ENCODE measurements around the gene RNU4-1. TPM values are rescaled to one million over a fixed set of nuclear protein-coding genes. Genes with fewer than 3 reads are reported as not detected.

Gene RNU4-1
- total and polyA plus RNA-seq, 2 donors from 2014 or later = 3,016 TPM; not detected in 1

GRCh38 chr12:120267736-120268135 is 25.3 kb downstream of the RNU4-1 start:
- no peak for TF ChIP-seq CTCF (IDR thresholded peaks at IDR 0.05; ENCODE audit: borderline replicate concordance, extremely low read depth, insufficient read depth)
- no peak overlapping the region for H3K9ac ChIP-seq (ENCODE audit: low read length in 3 of 3)
- intact Hi-C loops (cut with DNase I) = no loop called here
- no peaks in the 10 kb centered on the region for H3K36me3 ChIP-seq (ENCODE audit: control insufficient read depth in 2 of 3, insufficient read depth in 3 of 3, low read length in 3 of 3)
- no peak overlapping the region for H3K4me3 ChIP-seq (ENCODE audit: low read length in 3 of 3)
- no peaks in the 10 kb centered on the region for H3K9me3 ChIP-seq (ENCODE audit: control insufficient read depth in 2 of 3, insufficient read depth in 1 of 3, low read length in 3 of 3)
- peaks cover 5 to 20% (median 19%) of the 10 kb centered on the region in 3 donors for H3K4me1 ChIP-seq (ENCODE audit: control insufficient read depth in 2 of 3, insufficient read depth in 2 of 3, low read depth in 1 of 3, low read length in 3 of 3)
- peak overlapping the region in 1 of 2 donors; percentile 28 for H3K27ac ChIP-seq (ENCODE audit: low read depth in 2 of 2, low read length in 2 of 2)
- H3K27me3 ChIP-seq (ENCODE audit: control insufficient read depth, insufficient read depth, low read length) = no peaks in the 10 kb centered on the region
- DNase-seq (peak in 1 of 5 donors; percentile 60), FAIRE-seq (no peak)

- H3K36me3 ChIP-seq (ENCODE audit: control insufficient read depth in 2 of 3, insufficient read depth in 3 of 3, low read length in 3 of 3) = no peaks in the 10 kb centered on the region
- intact Hi-C loops (cut with DNase I) = no loop called here
- no peak for FAIRE-seq
- peaks cover 7 to 34% (median 32%) of the 10 kb centered on the region in 3 donors for H3K4me1 ChIP-seq (ENCODE audit: control insufficient read depth in 2 of 3, insufficient read depth in 2 of 3, low read depth in 1 of 3, low read length in 3 of 3)
- H3K27me3 ChIP-seq (ENCODE audit: control insufficient read depth, insufficient read depth, low read length) = no peaks in the 10 kb centered on the region
- no peak overlapping the region for H3K9ac ChIP-seq (ENCODE audit: low read length in 3 of 3)
- H3K9me3 ChIP-seq (ENCODE audit: control insufficient read depth in 2 of 3, insufficient read depth in 1 of 3, low read length in 3 of 3) = no peaks in the 10 kb centered on the region
- no peak for DNase-seq
- no peak for TF ChIP-seq CTCF (IDR thresholded peaks at IDR 0.05; ENCODE audit: borderline replicate concordance, extremely low read depth, insufficient read depth)
- no peak overlapping the region for H3K4me3 ChIP-seq (ENCODE audit: low read length in 3 of 3)
- no peak overlapping the region for H3K27ac ChIP-seq (ENCODE audit: low read depth in 2 of 2, low read length in 2 of 2)
Measured at GRCh38 chr12:120266180-120266870, 26.7 kb downstream of the RNU4-1 start.

GRCh38 chr12:120265473-120266179 is 27.4 kb downstream of the RNU4-1 start, which contains the start of gene PXN:
TSS of gene PXN (minus strand) at chr12:120265730. CDS start at chr12:120265629, 101 bp downstream.
- peaks cover 7 to 37% (median 36%) of the 10 kb centered on the region in 3 donors for H3K4me1 ChIP-seq (ENCODE audit: control insufficient read depth in 2 of 3, insufficient read depth in 2 of 3, low read depth in 1 of 3, low read length in 3 of 3)
- H3K4me3 ChIP-seq (ENCODE audit: low read length in 3 of 3) = peak within 1 kb of the TSS; percentile 56 to 85 (median 80)
- H3K9me3 ChIP-seq (ENCODE audit: control insufficient read depth in 2 of 3, insufficient read depth in 1 of 3, low read length in 3 of 3) = no peaks in the 10 kb centered on the region
- DNase-seq = peak; percentile 86 to 96 (median 89)
- FAIRE-seq = no peak
- peak; percentile 93 for TF ChIP-seq CTCF (IDR thresholded peaks at IDR 0.05; ENCODE audit: borderline replicate concordance, extremely low read depth, insufficient read depth)
- H3K27ac ChIP-seq (ENCODE audit: low read depth in 2 of 2, low read length in 2 of 2) = peak within 1 kb of the TSS; percentile 92 to 96
- H3K36me3 ChIP-seq (ENCODE audit: control insufficient read depth in 2 of 3, insufficient read depth in 3 of 3, low read length in 3 of 3) = no peaks in the 10 kb centered on the region
- peak within 1 kb of the TSS; percentile 9 to 93 (median 90) for H3K9ac ChIP-seq (ENCODE audit: low read length in 3 of 3)
- no peaks in the 10 kb centered on the region for H3K27me3 ChIP-seq (ENCODE audit: control insufficient read depth, insufficient read depth, low read length)
- intact Hi-C loops (cut with DNase I) = no loop called here

All from kidney (tissue), 14 donors.